Stimulated activated CD8-positive, alpha-beta memory T cell treated with anti-CD3 and anti-CD28 coated beads, Interleukin-7, amount 100 ng/mL, for 1 hour (primary cell): ENCODE results near the gene ELFN1.

ENCODE experiments used
- DNase-seq, 2 donors: peaks; one replicate each; pipeline ENCODE4 v3.0.0-alpha.2; 2020; ENCODE audit warnings: low read depth in 2 of 2

Gene ELFN1

DNA sequence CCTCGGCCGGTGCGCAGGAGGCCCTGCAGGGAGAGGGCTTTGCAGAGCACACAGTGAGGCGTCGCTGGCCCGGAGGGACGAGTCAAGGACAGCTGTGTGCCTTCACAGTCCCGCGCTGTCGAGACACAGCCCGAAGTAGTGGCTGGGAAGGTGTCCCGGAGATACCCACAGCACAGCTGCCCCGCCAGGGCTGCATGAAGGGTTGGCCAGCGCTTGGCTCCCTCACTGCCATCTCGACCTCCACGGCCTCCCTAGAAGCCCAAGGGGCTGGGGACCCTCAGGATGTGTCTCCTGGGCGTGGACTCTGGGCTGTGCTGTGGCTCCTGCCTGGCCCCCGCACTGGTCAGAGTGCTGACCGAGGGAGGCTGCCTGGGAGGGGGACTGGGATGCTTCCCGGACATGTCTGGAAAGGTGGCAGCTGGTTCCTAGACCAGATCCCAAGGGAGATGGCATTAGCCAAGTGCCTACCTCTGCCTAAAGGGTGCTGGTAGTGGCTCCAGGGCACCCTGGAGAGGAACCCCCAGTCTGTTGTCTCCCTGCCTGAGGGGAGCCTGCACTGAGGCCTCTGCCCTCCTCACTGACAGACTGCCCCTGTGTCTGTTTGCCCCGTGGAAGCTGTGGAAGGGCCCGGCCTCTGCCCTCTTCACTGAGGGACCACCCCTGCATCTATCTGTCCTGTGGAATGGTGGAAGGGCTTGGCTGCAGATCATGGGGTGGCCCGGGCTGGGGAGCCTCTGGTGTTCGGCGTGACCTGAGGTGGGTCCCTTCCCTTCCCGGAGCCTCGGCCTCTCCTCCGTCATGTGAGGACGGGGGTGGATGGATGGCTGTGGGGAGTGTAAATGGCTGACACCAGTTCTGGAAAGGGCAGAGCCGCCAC, 5.8 kb downstream of the ELFN1 start:
- no peak for DNase-seq

DNA sequence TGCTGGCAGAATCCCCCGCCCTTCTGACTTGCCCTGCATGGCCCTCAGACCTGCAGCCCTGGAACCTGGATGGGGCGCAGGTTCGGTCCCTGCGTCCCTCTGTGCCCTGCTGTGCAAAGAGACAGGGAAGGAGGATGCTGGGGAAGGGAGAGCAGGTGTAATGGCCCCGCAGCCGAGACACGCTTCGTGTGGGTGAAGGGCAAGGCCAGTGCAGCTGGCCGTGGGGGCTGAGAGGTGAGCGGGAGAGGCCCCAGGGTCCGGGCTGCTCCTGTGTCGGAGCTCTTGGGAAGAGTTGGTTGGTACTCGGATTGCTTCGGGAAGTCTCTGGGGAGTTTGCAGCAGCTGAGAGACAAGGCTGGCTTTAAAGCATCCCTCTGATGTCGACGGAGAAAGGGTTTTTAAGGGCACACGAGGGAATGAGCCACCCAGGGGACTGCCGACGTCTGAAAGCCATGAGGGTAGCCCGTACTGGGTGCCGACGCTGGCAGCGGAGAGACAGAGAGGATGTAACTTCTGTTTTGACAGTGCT, 6.5 kb downstream of the ELFN1 start:
- DNase-seq: no peak

DNA sequence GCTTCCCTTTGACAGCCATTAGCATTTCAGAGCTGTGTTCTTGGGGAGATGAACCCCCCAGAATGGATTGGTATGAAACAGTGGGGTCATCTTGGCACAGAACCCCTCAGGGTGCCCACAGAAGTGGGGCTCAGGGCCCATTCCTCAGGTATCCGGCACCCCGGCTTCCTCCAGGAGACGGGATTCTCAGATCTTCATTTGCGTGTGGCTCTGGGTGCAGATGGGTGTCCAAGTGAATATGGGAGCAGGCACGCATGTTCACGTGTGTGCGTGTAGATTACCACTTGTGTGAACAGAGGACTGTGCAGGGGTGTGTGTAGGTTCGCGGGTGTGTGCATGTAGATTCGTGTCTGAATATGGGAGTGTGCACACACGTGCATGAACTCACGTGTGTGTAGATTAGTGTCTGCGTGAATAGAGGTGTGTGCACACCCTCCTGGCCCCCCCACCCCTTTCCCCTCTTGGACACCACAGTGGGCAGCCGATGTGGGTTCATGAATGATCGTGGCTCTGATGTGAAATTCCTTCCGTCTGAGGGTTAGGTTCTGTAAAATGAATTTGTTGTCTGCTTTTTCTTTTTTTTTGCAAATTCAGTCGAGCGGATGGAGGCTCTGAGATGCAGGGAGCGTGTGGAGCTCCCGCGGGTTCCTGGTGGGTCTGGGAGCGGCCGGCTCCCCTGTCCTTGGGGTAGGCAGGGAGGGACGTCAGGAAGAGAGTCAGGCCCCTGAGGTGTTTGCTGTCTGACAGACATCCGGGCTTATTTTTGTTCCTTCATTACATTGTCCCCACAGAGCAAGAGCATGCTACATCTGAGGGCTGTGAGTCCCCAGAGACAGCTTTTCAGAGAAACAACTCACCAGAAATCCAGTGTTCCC, 7.4 kb downstream of the ELFN1 start:
- no peak for DNase-seq

DNA sequence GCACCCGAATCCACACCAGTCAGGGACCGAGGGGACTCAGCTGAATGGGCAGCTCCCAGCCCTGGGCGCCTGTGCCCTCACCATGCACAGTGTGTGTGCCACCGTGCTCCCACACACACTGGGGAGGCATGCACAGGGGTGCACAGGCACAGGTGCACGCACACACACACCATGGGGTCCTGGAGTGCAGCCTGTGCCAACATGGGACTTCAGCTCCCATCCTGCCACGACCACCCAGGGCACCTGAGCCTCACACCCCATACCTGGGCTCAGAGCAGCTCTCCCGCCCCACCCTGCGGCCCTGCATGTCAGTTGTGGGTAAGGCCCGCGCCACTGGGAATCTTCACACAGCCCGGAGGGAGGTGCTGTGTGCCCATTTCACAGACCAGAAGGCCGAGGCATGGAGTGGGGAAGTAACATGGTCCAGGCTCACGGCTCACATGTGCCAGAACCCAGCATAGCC, 8.0 kb downstream of the ELFN1 start:
- no peak for DNase-seq

- no peak for DNase-seq
Measured at GRCh38 chr7:1678571-1679325, 8.7 kb downstream of the ELFN1 start.

DNA sequence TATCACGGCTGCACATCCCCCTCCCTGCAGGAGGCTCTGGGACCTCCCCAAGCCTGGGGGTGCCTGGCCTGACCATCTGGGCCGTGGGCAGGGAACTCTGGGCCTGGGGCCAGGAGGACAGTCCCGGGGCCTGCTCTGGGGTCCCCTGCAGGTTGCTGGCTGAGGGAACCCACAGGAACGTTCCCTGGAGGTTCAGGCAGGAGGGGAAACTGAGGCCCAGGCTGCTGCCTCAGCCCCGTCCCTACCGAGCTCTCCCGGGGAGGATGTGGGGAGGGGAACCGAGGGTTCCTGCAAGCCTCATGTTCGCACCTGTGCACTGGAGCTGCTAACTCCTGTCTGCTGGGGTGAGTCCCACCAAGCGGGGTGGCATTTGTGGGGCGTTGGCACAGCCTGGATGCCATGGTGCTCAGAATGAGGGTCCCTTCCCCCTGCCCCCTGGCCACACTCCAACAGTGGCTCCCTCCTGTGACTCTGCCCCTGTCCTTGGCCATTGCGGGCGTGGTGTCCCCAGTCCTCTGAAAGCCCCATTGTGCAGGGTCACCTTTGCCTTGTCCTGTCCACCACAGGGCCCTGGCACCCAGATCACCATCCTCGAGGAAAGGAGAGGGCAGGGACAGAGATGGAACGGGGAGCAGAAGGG, 9.4 kb downstream of the ELFN1 start:
- DNase-seq: no peak

DNA sequence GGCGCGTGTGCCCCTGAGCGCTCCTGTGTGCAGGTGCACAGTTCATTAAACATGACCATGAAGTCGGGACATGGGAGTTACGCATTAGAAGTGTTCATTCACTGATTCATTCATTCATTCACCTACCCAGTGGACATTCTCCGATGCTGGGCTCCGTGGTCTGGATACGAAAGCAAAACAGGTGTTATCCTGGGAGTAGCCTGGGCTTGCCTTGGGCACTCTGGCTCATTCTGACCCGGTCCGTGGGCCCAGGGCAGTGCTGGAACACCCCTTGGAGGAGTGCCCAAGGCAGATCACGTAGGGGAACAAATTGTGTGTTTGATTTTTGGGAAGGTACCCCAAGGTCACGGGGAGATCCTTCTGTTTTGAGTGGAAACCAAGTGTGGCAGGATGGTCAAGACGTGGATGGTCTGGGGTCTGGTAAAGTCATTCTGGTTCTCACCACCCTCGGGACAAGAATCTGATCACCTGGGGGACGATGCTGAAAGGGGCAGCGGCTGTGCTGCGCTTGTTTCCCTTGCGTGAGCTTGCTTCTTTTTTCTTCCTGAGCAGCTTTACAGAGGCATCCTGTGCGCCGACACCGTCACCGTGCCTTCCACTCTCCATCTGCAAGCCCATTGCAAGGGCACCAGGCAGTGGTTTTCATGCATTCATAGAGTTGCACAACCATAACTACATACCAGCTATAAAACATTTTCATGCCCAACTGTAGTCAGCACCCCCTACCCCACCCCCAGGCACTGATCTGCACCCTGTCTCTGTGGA, 10.1 kb downstream of the ELFN1 start:
- no peak for DNase-seq

GRCh38 chr7:1681581-1681980, 11.5 kb downstream of the ELFN1 start:
- DNase-seq: no peak

GRCh38 chr7:1685000-1685624, 15.0 kb downstream of the ELFN1 start:
- no peak for DNase-seq

DNA sequence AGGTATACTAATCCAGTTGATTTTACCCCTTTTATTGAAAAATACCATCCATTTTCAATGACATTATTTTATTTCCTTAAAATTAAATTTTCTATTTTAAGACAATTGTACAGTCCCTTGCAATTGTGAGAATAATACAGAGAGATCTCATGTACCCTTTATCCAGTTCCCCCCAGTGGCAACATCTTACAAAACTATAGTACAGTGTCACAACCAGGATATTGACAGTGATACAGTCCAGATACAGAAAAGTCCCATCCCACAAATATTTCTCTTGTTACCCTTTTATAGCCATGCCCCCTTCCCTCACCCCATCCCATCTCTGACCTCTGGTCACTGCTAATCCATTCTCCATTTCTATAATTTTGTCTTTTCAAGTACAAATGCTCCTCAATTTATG, 18.5 kb downstream of the ELFN1 start:
- DNase-seq: no peak

DNA sequence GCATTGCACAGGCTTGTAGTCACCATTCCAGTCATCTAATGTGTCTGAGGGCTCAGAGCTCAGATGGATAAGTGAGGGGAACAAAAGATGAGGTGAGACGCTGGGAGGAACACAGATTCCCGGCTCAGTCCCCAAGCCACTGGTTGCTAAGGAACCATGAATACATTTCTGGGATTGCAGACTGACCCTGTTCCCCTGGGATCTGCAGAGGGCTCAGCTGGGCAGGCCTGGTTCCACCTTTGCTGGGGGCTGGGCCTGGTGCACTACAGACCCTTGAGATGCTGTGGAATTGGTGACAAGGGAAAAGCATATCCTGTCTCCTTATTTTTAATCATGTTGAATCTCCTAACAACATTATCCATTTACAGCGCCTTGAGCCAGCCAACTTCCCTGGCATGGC, 19.2 kb downstream of the ELFN1 start:
- no peak for DNase-seq

GRCh38 chr7:1690359-1690958, 20.4 kb downstream of the ELFN1 start:
- DNase-seq: no peak

DNA sequence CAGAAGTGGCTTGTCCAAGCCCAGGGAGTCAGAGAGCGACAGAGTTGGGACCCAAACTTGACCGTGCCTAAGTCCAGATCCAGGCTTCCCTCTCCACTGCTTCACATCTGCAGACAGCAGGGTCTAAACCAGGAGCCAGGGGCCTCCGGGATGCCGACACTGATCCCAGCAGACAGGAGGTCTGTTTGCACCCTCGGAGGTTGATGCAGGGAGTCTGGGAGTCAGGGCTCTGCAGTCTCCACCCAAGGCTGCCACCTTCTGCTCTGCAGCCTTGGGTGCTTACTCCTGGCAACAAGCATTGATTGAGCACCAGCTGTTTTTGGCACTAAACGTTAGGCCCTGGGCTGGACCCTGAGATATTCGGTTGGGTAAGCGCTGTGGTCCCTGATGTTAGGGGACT, 21.0 kb downstream of the ELFN1 start:
- DNase-seq: no peak

DNA sequence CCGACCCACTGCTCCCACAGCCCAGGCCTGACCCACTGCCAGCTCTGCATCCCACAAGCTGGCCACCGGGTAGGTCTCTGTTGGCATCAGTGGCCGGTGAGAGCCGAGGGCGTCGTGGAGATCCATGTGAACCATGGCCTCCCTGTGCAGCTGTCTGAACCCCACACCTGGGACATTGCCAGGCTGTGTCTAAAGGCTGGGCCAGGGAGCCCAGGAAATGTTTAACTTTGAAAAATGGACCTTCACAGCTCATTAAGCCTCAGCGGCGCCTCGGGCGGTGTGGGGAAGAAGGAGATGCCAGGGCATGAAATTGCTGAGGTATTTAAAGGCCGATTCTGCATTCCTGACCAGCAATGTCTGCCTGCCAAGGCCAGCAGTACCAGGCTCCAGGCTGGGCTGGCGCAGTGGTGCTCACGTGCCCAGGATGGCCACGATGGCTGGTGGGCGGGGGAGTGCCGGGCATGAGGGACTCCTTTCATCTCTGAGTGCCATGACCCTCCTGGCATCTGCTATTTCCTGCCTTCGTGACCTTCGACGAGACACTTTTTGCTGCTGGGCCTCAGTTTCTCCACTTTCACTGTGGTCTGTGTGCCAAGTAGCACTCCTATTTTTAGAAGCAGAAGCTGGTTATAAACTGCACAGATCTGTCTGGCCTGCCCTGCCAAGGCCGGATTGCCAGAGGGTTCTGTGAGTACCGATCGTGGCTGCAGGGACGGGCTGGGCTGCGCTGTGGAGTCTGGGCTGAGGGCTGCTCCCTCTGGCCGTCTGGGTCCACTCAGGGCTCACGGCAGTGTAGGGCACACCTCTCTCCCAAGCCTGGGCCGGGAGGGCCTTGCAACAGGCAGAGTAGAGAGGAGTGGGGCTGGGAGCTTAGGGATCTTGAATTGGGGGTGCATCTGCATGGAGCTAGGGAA, 21.8 kb downstream of the ELFN1 start:
- DNase-seq: no peak

- DNase-seq: no peak
Measured at GRCh38 chr7:1692515-1693418, 22.7 kb downstream of the ELFN1 start.

GRCh38 chr7:1693419-1693990, 23.4 kb downstream of the ELFN1 start:
- DNase-seq: no peak

GRCh38 chr7:1693991-1694524, 24.0 kb downstream of the ELFN1 start:
- DNase-seq: no peak
